ENCODE results near the gene HOXA6.

The HOXA6 gene

DNA sequence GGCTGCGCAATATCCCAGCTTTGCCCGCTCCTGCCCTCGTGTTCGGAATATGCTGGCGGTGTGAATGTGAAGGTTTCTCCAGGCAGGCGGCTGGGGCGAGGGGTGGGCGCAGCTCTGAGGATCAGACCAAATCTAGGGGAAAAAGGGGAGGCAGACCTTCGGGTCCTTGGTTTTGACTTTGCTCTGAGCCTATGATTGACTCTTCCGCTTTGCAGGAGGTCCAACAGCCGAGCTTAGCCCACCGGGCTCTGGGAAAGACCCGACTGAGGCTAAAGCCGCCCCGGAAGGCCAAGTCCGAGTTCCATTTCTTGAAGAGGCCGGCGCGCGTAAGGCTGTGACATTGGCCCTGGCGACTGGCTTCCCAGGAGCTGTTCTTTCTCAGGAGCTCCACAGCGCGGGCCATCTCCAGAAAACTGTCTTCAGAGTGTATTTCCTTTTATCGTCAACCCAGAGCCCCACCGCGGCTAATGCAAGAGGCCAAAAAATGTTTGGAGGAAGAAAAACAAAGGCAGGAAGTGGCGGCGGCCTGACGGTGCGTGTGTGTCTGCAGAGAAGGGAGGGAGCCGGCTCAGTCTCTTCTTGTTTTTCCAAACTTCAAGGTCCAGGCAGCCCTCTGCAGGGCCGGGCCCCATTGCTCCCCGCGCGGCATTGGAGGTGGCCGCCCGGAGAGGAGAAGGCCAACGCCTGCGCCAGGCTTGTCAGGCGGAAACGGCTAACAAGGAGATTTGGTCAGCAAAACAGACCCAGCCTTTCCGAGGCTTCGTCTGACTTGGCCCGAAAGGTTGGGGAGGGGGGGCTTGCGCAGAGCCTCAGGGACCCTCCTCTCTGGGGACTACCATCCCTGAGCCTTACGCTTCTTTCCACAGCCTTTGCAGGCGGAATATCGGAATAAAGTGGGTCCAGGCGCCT, 41.1 kb upstream of the HOXA6 start:
- H3K27me3 Mint-ChIP-seq (ENCODE audit: low read depth, poor library complexity) = peaks cover 98% of the 10 kb centered on the region

GRCh38 chr7:27187475-27188385, 40.2 kb upstream of the HOXA6 start:
- H3K4me1 Mint-ChIP-seq = peaks cover 68% of the 10 kb centered on the region
- H3K4me3 Mint-ChIP-seq = peak overlapping the region; percentile 82
- peaks cover 2% of the 10 kb centered on the region for H3K36me3 Mint-ChIP-seq (ENCODE audit: low read depth)
- no peak overlapping the region for H3K27ac Mint-ChIP-seq
- H3K9me3 Mint-ChIP-seq = no peaks in the 10 kb centered on the region
- H3K27me3 Mint-ChIP-seq (ENCODE audit: low read depth, poor library complexity) = peaks cover 93% of the 10 kb centered on the region
- peak; percentile 46 for DNase-seq
- TF ChIP-seq, protein P1, sequence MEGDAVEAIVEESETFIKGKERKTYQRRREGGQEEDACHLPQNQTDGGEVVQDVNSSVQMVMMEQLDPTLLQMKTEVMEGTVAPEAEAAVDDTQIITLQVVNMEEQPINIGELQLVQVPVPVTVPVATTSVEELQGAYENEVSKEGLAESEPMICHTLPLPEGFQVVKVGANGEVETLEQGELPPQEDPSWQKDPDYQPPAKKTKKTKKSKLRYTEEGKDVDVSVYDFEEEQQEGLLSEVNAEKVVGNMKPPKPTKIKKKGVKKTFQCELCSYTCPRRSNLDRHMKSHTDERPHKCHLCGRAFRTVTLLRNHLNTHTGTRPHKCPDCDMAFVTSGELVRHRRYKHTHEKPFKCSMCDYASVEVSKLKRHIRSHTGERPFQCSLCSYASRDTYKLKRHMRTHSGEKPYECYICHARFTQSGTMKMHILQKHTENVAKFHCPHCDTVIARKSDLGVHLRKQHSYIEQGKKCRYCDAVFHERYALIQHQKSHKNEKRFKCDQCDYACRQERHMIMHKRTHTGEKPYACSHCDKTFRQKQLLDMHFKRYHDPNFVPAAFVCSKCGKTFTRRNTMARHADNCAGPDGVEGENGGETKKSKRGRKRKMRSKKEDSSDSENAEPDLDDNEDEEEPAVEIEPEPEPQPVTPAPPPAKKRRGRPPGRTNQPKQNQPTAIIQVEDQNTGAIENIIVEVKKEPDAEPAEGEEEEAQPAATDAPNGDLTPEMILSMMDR (IDR thresholded peaks at IDR 0.05) = no peak

More for the DNA sequence above, 41.1 kb upstream of the HOXA6 start:
- no peaks in the 10 kb centered on the region for H3K9me3 Mint-ChIP-seq
- peaks cover 68% of the 10 kb centered on the region for H3K4me1 Mint-ChIP-seq
- peak; percentile 41 for DNase-seq
- TF ChIP-seq, protein P1 (IDR thresholded peaks at IDR 0.05) = no peak
- H3K4me3 Mint-ChIP-seq = peak overlapping the region; percentile 82
- H3K27ac Mint-ChIP-seq = peak overlapping the region; percentile 80
- no peaks in the 10 kb centered on the region for H3K36me3 Mint-ChIP-seq (ENCODE audit: low read depth)

GRCh38 chr7:27186668-27187474, 39.3 kb upstream of the HOXA6 start:
- peak overlapping the region; percentile 82 for H3K4me3 Mint-ChIP-seq
- H3K4me1 Mint-ChIP-seq = peaks cover 68% of the 10 kb centered on the region
- TF ChIP-seq, protein P1 (IDR thresholded peaks at IDR 0.05) = no peak
- no peak overlapping the region for H3K27ac Mint-ChIP-seq
- peaks cover 88% of the 10 kb centered on the region for H3K27me3 Mint-ChIP-seq (ENCODE audit: low read depth, poor library complexity)
- DNase-seq = no peak
- H3K9me3 Mint-ChIP-seq = no peaks in the 10 kb centered on the region
- H3K36me3 Mint-ChIP-seq (ENCODE audit: low read depth) = peaks cover 4% of the 10 kb centered on the region

DNA sequence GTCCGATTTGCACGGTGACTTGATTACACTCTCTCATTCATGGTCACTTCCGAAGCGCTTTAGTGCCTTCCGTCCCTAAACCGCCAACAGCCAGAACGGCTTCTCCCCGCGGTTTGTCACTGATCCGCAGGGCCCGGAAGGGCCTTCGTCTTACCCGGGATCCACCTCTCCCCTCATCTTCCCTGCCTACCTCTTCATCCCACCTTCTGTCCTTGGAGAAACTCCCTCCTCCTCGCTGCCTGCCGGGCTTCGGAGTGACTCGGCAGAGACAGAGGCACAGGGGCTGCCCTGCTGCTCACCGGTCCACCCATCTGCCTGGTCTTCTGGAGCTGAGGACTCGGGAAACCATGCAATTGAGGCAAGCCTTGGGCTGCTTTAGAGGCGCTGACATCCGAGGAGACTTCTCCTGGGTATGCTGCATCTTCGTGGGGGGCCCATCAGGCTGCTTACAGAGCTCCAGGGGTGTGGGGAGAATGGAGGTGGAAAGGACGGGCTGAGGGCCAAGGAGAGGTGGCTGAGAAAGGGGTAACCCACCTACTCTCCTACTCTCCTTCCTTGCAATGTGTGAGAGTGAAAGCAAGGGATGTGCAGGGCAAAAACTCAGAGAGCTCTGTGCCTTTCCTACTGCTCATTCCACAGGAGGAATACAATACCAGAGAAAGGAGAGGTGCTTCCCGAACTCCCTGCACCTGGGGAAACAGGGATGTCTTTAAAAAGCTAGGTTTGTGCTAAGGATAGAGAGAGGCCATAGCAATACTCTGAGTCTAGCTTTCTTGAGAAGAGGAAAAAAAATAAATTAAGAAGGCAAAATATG, 38.5 kb upstream of the HOXA6 start:
- H3K4me3 Mint-ChIP-seq = peak overlapping the region; percentile 82
- H3K36me3 Mint-ChIP-seq (ENCODE audit: low read depth) = peaks cover 4% of the 10 kb centered on the region
- H3K9me3 Mint-ChIP-seq = no peaks in the 10 kb centered on the region
- TF ChIP-seq, protein P1 (IDR thresholded peaks at IDR 0.05) = no peak
- H3K27me3 Mint-ChIP-seq (ENCODE audit: low read depth, poor library complexity) = peaks cover 88% of the 10 kb centered on the region
- peaks cover 71% of the 10 kb centered on the region for H3K4me1 Mint-ChIP-seq
- no peak overlapping the region for H3K27ac Mint-ChIP-seq
- peak; percentile 33 for DNase-seq

Measured in nephron progenitor cell (in vitro differentiated cells).